Measurements from ENCODE around the gene SKAP2.

GRCh38 chr7:26698194-26698593 is 166.2 kb downstream of the SKAP2 start:
- TF ChIP-seq CTCF (IDR thresholded peaks at IDR 0.05) (no peak), POLR2A (IDR thresholded peaks at IDR 0.05) (no peak)
